Measurements from ENCODE around the gene ESPN.

The ESPN gene

GRCh38 chr1:6495540-6496364 lies 71.2 kb downstream of the ESPN start:
- peak in 2 of 56 donors; percentile 27 to 63 for DNase-seq

- no peak for DNase-seq
These were observed 71.8 kb downstream of the ESPN start for GRCh38 chr1:6496365-6496721.

- DNase-seq, result no peak
These were observed 72.3 kb downstream of the ESPN start for GRCh38 chr1:6496890-6497214.

- DNase-seq, result peak in 13 of 56 donors; percentile 13 to 59 (median 28)
These were observed 72.8 kb downstream of the ESPN start for GRCh38 chr1:6497215-6497866.

GRCh38 chr1:6497867-6498575 lies 73.4 kb downstream of the ESPN start:
- DNase-seq, result no peak

GRCh38 chr1:6498576-6499111 lies 74.1 kb downstream of the ESPN start:
- DNase-seq, result no peak

- DNase-seq, result no peak
These were observed 74.7 kb downstream of the ESPN start for GRCh38 chr1:6499296-6499695.

- DNase-seq, result no peak
These were observed 76.1 kb downstream of the ESPN start for GRCh38 chr1:6500544-6501278.

- no peak for DNase-seq
These were observed 76.8 kb downstream of the ESPN start for GRCh38 chr1:6501279-6501813.

- DNase-seq, result peak in 21 of 56 donors; percentile 20 to 59 (median 37)
These were observed 77.7 kb downstream of the ESPN start for GRCh38 chr1:6502000-6502891.

GRCh38 chr1:6503884-6504602 lies 79.5 kb downstream of the ESPN start:
- no peak for DNase-seq

- DNase-seq, result no peak
These were observed 80.3 kb downstream of the ESPN start for GRCh38 chr1:6504887-6505286.

- DNase-seq, result no peak
These were observed 81.0 kb downstream of the ESPN start for GRCh38 chr1:6505367-6506209.

GRCh38 chr1:6506210-6507036 lies 81.8 kb downstream of the ESPN start:
- DNase-seq, result no peak

- peak in 4 of 56 donors; percentile 6 to 59 (median 33) for DNase-seq
These were observed 82.5 kb downstream of the ESPN start for GRCh38 chr1:6507037-6507428.

- DNase-seq, result peak in 11 of 56 donors; percentile 24 to 75 (median 44)
These were observed 82.9 kb downstream of the ESPN start for GRCh38 chr1:6507461-6507911.

GRCh38 chr1:6508154-6508815 lies 83.7 kb downstream of the ESPN start:
- DNase-seq, result no peak

Data from amygdala (tissue), 56 donors.